NCI-H146 treated with DMSO at 0.1 percent for 48 hours (cell line): ENCODE data around the gene POLQ.
"Not testable (repeated sequence)": the region's sequence is repeated elsewhere in the genome, so short reads cannot be mapped to it uniquely, and the experiment has no call there.

Experiments
- DNase-seq: peaks from one replicate; lab custom pipeline; 2025; ENCODE audit not compliant: unreplicated experiment; lab: John Stamatoyannopoulos, UW

Gene POLQ

GRCh38 chr3:121545574-121546455, at the start of gene POLQ:
POLQ (minus strand) TSS chr3:121545988; CDS start chr3:121545877, 111 bp downstream.
- DNase-seq = peak; percentile 96

DNA sequence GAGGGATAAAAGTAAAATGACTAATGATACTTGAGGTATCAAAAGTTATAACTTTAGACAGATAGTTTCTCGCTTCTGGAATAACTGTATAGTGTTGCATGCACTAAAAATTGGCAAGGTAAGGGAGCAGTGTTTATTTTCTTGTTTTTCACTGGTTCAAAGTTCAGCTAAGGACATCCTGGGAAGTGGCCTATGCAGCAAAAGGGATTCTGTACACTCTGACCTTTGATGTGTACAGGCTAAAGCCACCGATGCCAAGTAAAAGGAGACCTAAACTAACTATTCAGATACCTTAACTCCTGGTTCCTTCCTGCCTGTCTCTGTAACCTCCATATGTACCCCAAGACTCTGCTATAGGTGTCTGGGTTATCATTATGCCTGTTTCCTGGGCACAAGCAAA, 49.1 kb upstream of the POLQ start:
- DNase-seq = no peak

DNA sequence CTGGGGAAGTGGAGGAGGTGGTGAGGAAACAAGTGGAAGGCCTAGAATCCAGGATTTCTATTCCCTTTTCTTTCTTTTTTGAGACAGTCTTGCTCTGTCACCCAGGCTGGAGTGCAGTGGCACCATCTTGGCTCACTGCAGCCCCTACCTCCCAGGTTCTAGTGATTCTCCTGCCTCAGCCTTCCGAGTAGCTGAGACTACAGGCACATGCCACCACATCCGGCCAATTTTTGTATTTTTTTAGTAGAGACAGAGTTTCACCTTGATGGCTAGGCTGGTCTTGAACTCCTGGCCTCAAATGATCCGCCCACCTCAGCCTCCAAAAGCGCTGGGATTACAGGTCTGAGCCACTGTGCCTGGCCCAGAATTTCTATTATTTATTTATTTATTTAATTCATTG, 48.0 kb upstream of the POLQ start:
- DNase-seq = not testable (repeated sequence)

GRCh38 chr3:121592856-121593702, 47.3 kb upstream of the POLQ start, which contains the start of gene FBXO40:
FBXO40 (plus strand) TSS chr3:121593379; CDS start chr3:121620576, 27,197 bp downstream.
- peak; percentile 90 for DNase-seq

DNA sequence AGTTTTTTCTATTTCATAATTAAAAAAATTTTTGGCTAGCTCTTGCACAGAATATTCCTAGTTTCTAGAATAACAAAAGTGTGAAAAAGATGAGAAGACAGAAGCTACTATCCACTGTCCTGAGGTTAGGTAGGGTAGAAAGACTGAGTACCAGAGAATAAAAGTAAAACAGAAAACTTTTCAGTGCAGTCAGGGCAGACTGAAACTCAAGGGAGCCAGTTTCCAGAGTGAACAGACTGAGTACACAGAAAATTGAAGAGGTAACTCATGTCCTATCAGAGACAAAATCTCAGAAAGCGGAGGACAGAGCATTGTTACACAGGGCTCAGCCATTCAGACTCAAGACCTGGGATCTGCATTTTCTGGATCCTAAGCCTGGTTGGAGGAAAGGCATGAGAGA, 38.6 kb upstream of the POLQ start:
- no peak for DNase-seq

DNA sequence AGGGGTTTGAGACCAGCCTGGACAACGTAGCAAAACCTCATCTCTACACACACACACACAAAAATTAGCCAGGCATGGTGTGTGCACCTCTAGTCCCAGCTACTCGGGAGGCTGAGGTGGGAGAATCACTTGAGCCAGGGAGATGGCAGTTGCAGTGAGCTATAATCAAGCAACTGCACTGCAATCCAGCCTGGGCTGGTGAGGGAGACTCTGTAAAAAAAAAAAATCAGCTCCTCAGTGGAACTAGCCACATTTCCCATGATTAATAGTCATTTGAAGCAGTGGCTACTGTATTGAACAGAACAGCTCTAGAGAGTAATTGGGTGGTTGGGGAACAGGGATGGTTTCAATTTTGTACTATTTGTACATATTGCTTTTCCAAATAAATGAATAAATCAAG, 35.9 kb upstream of the POLQ start:
- DNase-seq = no peak

GRCh38 chr3:121574449-121574848, 28.7 kb upstream of the POLQ start:
- DNase-seq = peak; percentile 54

GRCh38 chr3:121567649-121568048, 21.9 kb upstream of the POLQ start, which contains the start of gene ARGFX:
ARGFX (plus strand) TSS chr3:121567949; CDS start chr3:121570714, 2,765 bp downstream.
- DNase-seq = no peak

DNA sequence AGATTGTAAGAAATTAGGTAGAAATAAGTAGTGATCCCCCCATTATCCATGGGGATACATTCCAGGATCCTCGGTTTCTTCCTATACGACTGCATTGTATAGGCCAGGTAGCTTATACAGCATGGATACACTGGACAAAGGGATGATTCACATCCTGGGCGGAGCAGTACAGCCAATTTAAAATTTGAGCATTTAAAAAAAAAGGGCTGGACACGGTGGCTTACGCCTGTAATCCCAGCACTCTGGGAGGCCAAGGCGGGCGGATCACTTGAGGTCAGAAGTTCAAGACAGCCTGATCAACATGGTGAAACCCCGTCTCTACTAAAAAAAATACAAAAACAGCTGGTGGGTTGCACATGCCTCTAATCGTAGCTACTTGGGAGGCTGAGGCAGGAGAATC, 21.0 kb upstream of the POLQ start:
- no peak for DNase-seq

DNA sequence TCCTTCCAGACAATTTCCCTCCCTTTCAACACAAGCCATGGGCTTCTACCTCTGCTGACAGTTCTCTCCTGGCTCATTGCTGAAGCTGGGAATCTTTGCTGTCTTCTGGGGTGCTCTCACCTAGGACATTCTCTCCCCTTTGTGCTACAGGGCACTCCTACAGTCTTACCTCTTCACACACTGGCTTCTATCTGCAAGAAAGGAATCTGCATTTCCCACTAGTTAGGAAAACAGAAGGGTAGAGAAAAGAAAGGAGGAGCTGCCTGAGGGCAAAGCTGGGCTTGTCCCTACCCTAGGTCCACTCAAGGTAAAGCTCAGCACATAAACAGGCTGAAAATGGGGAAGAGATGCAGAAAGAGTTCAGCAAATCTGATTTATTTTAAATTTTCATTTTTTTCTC, 16.4 kb upstream of the POLQ start:
- DNase-seq = no peak

DNA sequence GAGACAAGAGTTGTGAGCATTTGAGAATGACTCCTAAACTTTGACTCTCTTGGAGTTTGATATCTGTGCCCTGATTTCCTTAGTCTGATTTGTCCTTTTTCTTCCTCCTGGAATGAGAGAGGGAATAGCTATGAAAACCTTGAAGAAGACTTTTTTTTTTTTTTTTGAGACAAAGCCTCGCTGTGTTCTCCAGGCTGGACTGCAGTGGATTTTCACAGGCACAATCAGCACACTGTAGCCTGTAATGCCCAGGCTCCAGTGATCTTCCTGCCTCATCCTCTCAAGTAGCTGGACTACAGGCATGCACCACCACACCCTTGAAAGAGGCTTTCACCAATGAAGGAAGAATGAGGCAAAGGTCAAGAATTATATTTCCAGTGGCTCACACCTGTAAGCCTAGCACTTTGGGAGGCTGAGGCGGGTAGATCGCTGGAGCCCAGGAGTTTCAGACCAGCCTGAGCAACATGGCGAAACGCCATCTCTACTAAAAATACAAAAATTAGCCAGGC, 11.7 kb upstream of the POLQ start:
- DNase-seq = no peak

DNA sequence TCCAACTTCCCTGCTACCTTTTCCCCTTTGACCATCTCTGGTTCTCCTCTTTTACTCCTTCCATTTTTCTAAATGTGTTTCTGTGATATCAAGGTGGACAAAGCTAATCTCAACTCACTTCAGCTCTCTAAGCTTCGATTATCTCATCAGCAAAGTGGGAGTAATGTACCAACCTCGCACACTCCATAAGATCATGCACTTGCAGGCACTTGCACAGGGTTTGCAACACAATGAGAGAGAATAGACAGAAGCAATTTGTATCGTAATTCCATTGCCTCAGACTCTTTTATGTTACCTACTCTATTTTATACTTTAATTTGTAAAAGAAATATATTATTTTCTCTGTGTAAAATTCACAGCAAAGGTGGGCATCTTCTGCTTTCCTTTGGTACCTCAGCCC, 7.0 kb upstream of the POLQ start:
- DNase-seq = no peak

GRCh38 chr3:121552379-121552778, 6.6 kb upstream of the POLQ start:
- DNase-seq = no peak

GRCh38 chr3:121545049-121545573, 677 bp downstream of the POLQ start:
- no peak for DNase-seq

- DNase-seq = no peak
Measured at GRCh38 chr3:121542924-121543323, 2.9 kb downstream of the POLQ start.

- DNase-seq = no peak
Measured at GRCh38 chr3:121531269-121531668, 14.5 kb downstream of the POLQ start.

DNA sequence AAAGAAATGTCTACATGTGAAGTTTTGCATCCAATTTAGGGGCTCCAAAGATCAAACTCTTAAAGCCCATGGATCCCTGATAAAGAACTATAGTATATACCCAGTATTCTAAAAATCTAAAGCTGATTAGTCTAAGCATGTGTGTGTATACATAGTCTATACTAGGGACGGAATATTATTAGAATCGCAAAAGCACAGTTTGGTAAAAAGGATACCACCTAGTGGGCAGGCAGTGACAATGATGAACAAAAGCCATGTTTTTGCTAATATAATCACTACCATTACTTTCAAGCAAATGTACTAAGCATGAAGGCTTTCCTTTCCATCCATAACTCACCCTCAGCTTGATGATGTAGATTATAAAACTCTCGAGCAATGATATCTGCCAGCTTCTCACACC, 16.5 kb downstream of the POLQ start:
- DNase-seq = no peak

GRCh38 chr3:121520510-121520909, 25.3 kb downstream of the POLQ start:
- no peak for DNase-seq

- no peak for DNase-seq
Measured at GRCh38 chr3:121517953-121518655, 27.7 kb downstream of the POLQ start.

DNA sequence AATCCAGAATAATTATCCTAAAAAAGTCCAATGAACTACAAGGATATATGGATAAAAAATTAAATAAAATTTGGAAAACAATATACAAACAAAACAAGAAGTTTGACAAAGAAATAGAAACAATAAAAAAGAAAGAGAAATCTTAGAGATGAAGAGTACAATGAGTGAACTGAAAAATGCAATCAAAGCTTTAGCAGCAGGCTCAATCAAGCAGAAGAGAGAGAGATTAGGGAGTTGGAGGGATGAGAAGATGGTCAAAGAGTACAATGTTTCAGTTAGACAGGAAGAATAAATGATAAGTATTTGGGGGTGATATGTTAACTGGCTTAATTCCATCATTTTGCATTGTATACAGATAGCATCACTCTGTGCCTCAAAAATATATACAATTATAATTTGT, 29.9 kb downstream of the POLQ start:
- DNase-seq = no peak

GRCh38 chr3:121515313-121515712, 30.5 kb downstream of the POLQ start:
- no peak for DNase-seq
